Mesenchymal stem cell (in vitro differentiated cells and primary cell): ENCODE measurements around the gene ISOC2.
A peak's percentile ranks its signal among the peaks of the same experiment; 100 is the strongest.

ENCODE experiments used
- DNase-seq: peaks from one replicate; pipeline ENCODE4 v3.0.0-alpha.2; 2013
- H2AFZ ChIP-seq: one replicate; pipeline ENCODE4 v1.6.1; 2013; ENCODE audit warnings: low read depth, mild to moderate bottlenecking, control low read depth, inconsistent platforms, low read length, moderate library complexity
- H2AK5ac ChIP-seq: 2 replicates; pipeline ENCODE4 v1.6.1; 2013; ENCODE audit warnings: low read length, moderate library complexity, mild to moderate bottlenecking, inconsistent platforms; ENCODE audit not compliant: severe bottlenecking
- H2BK120ac ChIP-seq: one replicate; pipeline ENCODE4 v1.6.1; 2013; ENCODE audit warnings: low read depth, mild to moderate bottlenecking, inconsistent platforms, low read length, moderate library complexity
- H2BK12ac ChIP-seq, 2 experiments: one replicate each; pipeline ENCODE4 v1.6.1; 2013; ENCODE audit warnings: inconsistent platforms in 2 of 2, low read length in 2 of 2, mild to moderate bottlenecking in 2 of 2, moderate library complexity in 2 of 2, control low read depth in 1 of 2
- H2BK15ac ChIP-seq: one replicate; pipeline ENCODE4 v1.6.1; 2013; ENCODE audit warnings: mild to moderate bottlenecking, low read depth, inconsistent platforms; ENCODE audit not compliant: poor library complexity, severe bottlenecking
- H2BK5ac ChIP-seq: 2 replicates; pipeline ENCODE4 v1.6.1; 2013; ENCODE audit warnings: low read depth, mild to moderate bottlenecking, low read length, control low read depth, inconsistent platforms; ENCODE audit not compliant: poor library complexity, severe bottlenecking
- H3K14ac ChIP-seq, 2 experiments: one replicate each; pipeline ENCODE4 v1.6.1; 2013; ENCODE audit warnings: inconsistent platforms in 2 of 2, low read length in 2 of 2, control low read depth in 1 of 2, mild to moderate bottlenecking in 1 of 2, moderate library complexity in 1 of 2
- H3K18ac ChIP-seq, 2 experiments: one replicate each; pipeline ENCODE4 v1.6.1; 2013; ENCODE audit warnings: inconsistent platforms in 2 of 2, low read length in 2 of 2, control low read depth in 1 of 2, low read depth in 1 of 2, mild to moderate bottlenecking in 1 of 2
- H3K23ac ChIP-seq, 2 experiments: one replicate each; pipeline ENCODE4 v1.6.1; 2013; ENCODE audit warnings: inconsistent platforms in 2 of 2, low read length in 2 of 2, mild to moderate bottlenecking in 2 of 2, moderate library complexity in 2 of 2, control low read depth in 1 of 2
- H3K27ac ChIP-seq: 2 replicates; pipeline ENCODE4 v1.5.1; 2013; ENCODE audit warnings: mild to moderate bottlenecking, moderate library complexity, low read length, control low read depth, inconsistent platforms; ENCODE audit not compliant: poor library complexity, severe bottlenecking
- H3K27me3 ChIP-seq, 2 experiments: 2 replicates each; pipeline versions ENCODE4 v1.6.1 to v1.7.0; 2013; ENCODE audit warnings: low read length in 2 of 2, mild to moderate bottlenecking in 2 of 2, moderate library complexity in 2 of 2, control low read depth in 1 of 2, inconsistent platforms in 1 of 2; ENCODE audit not compliant: control insufficient read depth in 1 of 2, insufficient read depth in 1 of 2
- H3K36me3 ChIP-seq, 2 experiments: 2 replicates each; pipeline versions ENCODE4 v1.6.1 to v1.7.0; 2013; ENCODE audit warnings: low read length in 2 of 2, control low read depth in 1 of 2, inconsistent platforms in 1 of 2, low read depth in 1 of 2, mild to moderate bottlenecking in 1 of 2; ENCODE audit not compliant: insufficient read depth in 2 of 2, control insufficient read depth in 1 of 2
- H3K4ac ChIP-seq, 2 experiments: one replicate each; pipeline ENCODE4 v1.6.1; 2013; ENCODE audit warnings: inconsistent platforms in 2 of 2, low read length in 2 of 2, mild to moderate bottlenecking in 2 of 2, moderate library complexity in 2 of 2, control low read depth in 1 of 2, low read depth in 1 of 2
- H3K4me1 ChIP-seq: 2 replicates; pipeline ENCODE4 v1.6.1; 2013; ENCODE audit warnings: low read depth, low read length, control low read depth; ENCODE audit not compliant: control insufficient read depth, insufficient read depth
- H3K4me2 ChIP-seq: 2 replicates; pipeline ENCODE4 v1.6.1; 2013; ENCODE audit warnings: low read length, mild to moderate bottlenecking, inconsistent platforms; ENCODE audit not compliant: poor library complexity, severe bottlenecking
- H3K4me3 ChIP-seq, 2 experiments: 2 replicates each; pipeline versions ENCODE4 v1.5.1 to v1.7.0; 2013; ENCODE audit warnings: low read length in 2 of 2, mild to moderate bottlenecking in 2 of 2, control low read depth in 1 of 2, low read depth in 1 of 2; ENCODE audit not compliant: insufficient read depth in 1 of 2
- H3K79me1 ChIP-seq: replicated peaks from 2 replicates; pipeline ENCODE4 v1.6.1; 2013; ENCODE audit warnings: mild to moderate bottlenecking, control low read depth, low read length, inconsistent platforms; ENCODE audit not compliant: poor library complexity, severe bottlenecking
- H3K9ac ChIP-seq: 2 replicates; pipeline ENCODE4 v1.7.0; 2013; ENCODE audit warnings: mild to moderate bottlenecking, low read length, moderate library complexity
- H3K9me3 ChIP-seq: 2 replicates; pipeline ENCODE4 v1.7.0; 2013; ENCODE audit warnings: mild to moderate bottlenecking, low read length; ENCODE audit not compliant: control insufficient read depth
- H4K8ac ChIP-seq: one replicate; pipeline ENCODE4 v1.6.1; 2013; ENCODE audit warnings: inconsistent platforms, mild to moderate bottlenecking, low read length, moderate library complexity
- H4K91ac ChIP-seq: one replicate; pipeline ENCODE4 v1.6.1; 2013; ENCODE audit warnings: mild to moderate bottlenecking, low read length, inconsistent platforms
- WGBS: methylation state at CpG from one replicate; pipeline ENCODE4 v1.1.7; 2013; ENCODE audit warnings: mixed read lengths; 5-methylcytosine and 5-hydroxymethylcytosine counted together

Gene ISOC2

DNA sequence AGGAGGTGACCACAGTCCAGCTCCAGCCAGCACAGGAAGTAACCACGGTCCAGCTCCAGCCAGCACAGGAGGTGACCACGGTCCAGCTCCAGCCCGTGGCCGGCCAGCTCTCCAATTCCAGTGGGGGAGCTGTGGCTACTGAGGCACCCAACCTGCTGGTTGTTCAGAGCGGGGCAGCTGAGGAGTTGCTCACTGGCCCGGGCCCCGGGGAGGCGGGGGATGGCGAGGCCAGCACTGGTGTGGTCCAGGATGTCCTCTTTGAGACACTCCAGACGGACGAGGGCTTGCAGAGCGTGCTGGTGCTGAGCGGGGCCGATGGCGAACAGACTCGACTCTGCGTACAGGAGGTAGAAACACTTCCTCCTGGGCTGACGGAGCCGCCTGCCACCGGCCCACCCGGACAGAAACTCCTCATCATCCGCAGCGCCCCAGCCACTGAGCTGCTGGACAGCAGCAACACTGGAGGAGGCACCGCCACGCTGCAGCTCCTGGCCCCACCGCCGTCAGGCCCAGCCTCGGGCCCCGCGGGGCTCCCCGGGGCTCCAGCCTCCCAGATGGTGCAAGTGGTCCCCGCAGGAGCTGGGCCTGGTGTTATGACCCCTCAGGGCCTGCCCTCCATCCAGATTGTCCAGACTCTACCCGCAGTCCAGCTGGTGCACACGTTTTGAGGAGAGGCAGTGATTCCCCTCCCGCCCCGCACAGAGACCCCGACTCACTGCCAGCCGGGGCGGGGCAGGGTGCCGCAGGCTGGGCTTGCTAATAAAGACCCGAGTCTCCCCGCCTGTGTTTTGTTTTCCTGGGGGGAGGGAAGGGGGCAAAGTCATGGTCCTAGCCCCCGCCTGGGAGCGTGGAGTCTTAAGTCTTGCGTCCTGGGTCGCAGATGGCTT lies 22.5 kb upstream of the ISOC2 start:
- Histone ChIP-seq H3K18ac (no peak overlapping the region), H3K14ac (no peak overlapping the region), H3K27ac (no peak overlapping the region), H2BK12ac (peak overlapping the region in 1 of 2 experiments; percentile 22), H3K36me3 (peaks cover 6 to 57% of the 10 kb centered on the region in 2 experiments), H4K8ac (no peak overlapping the region), H3K9me3 (no peaks in the 10 kb centered on the region), H3K27me3 (no peaks in the 10 kb centered on the region), H4K91ac (peak overlapping the region; percentile 44), H2BK120ac (no peak overlapping the region), H3K9ac (peak overlapping the region; percentile 86), H2AK5ac (no peak overlapping the region), H3K4me2 (peak overlapping the region; percentile 92), H3K79me1 (peaks cover 20% of the 10 kb centered on the region), H2BK5ac (no peak overlapping the region), H3K4me3 (peak overlapping the region in 1 of 2 experiments; percentile 78), H3K23ac (peak overlapping the region in 1 of 2 experiments; percentile 43), H3K4me1 (peaks cover 65% of the 10 kb centered on the region), H2AFZ (no peak overlapping the region), H2BK15ac (peak overlapping the region; percentile 3), H3K4ac (peak overlapping the region; percentile 15 to 64)
- DNase-seq, result no peak
- 72% methylated on average over 46 of the region's 46 CpGs for WGBS

DNA sequence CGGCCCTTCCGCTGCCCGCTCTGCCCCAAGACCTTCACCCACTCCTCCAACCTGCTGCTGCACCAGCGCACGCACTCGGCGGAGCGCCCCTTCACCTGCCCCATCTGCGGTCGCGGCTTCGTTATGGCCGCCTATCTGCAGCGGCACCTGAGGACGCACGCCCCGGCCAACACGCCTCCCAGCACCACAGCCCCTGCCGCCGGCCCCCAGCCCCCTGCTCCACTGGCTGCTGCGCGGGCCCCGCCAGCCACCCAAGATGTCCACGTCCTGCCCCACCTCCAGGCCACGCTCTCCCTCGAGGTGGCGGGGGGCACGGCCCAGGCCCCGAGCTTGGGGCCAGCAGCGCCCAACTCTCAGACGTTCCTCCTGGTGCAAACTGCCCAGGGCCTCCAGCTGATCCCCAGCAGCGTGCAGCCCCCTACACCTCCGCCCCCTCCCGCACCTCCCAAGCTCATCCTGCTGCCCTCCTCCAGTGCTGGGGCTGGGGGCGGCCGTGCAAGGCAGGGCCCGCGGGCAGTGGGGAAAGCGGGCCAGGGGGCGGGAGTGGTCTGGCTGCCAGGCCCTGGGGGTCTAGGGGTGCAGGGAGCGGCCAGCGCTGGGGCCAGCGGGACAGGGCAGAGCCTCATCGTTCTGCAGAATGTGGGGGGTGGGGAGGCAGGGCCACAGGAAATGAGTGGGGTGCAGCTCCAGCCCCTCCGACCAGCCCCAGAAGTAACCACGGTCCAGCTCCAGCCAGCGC lies 21.7 kb upstream of the ISOC2 start:
- H2AK5ac ChIP-seq, result no peak overlapping the region
- WGBS, result 96% methylated on average over 45 of the region's 47 CpGs
- H3K4me1 ChIP-seq, result peaks cover 65% of the 10 kb centered on the region
- H4K8ac ChIP-seq, result peak overlapping the region; percentile 38
- H3K4ac ChIP-seq, result peak overlapping the region in 1 of 2 experiments; percentile 15
- DNase-seq, result no peak
- no peaks in the 10 kb centered on the region for H3K27me3 ChIP-seq
- H4K91ac ChIP-seq, result no peak overlapping the region
- H2BK15ac ChIP-seq, result no peak overlapping the region
- no peak overlapping the region for H3K9ac ChIP-seq
- no peak overlapping the region for H3K14ac ChIP-seq
- H3K79me1 ChIP-seq, result peaks cover 25% of the 10 kb centered on the region
- H3K18ac ChIP-seq, result no peak overlapping the region
- H2AFZ ChIP-seq, result no peak overlapping the region
- no peak overlapping the region for H3K4me2 ChIP-seq
- H2BK12ac ChIP-seq, result no peak overlapping the region
- H2BK120ac ChIP-seq, result no peak overlapping the region
- peaks cover 6 to 62% of the 10 kb centered on the region in 2 experiments for H3K36me3 ChIP-seq
- no peak overlapping the region for H3K27ac ChIP-seq
- H3K9me3 ChIP-seq, result no peaks in the 10 kb centered on the region
- no peak overlapping the region for H3K4me3 ChIP-seq
- H3K23ac ChIP-seq, result no peak overlapping the region
- no peak overlapping the region for H2BK5ac ChIP-seq

DNA sequence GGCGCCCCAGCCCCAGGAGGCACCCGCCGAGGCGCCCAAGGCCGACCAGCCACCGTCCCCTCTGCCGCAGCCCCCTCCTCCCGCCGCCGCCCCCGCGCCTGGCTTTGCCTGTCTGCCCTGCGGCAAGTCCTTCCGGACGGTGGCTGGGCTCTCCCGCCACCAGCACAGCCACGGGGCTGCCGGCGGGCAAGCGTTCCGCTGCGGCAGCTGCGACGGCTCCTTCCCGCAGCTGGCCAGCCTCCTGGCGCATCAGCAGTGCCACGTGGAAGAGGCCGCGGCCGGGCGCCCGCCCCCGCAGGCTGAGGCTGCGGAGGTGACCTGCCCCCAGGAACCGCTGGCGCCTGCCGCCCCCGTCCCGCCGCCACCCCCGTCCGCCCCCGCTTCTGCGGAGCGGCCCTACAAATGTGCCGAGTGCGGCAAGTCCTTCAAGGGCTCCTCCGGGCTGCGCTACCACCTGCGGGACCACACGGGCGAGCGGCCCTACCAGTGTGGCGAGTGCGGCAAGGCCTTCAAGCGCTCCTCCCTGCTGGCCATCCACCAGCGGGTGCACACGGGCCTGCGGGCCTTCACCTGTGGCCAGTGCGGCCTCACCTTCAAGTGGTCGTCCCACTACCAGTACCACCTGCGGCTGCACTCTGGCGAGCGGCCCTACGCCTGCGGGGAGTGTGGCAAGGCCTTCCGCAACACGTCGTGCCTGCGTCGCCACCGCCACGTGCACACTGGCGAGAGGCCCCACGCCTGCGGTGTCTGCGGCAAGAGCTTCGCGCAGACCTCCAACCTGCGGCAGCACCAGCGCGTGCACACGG lies 20.9 kb upstream of the ISOC2 start:
- no peak overlapping the region for H2BK12ac ChIP-seq
- H2BK15ac ChIP-seq, result no peak overlapping the region
- no peak overlapping the region for H3K23ac ChIP-seq
- H3K9me3 ChIP-seq, result no peaks in the 10 kb centered on the region
- H3K36me3 ChIP-seq, result peaks cover 6 to 65% of the 10 kb centered on the region in 2 experiments
- H3K4ac ChIP-seq, result no peak overlapping the region
- WGBS, result 93% methylated on average over 79 of the region's 83 CpGs
- H4K91ac ChIP-seq, result no peak overlapping the region
- H3K79me1 ChIP-seq, result peaks cover 28% of the 10 kb centered on the region
- no peak overlapping the region for H3K9ac ChIP-seq
- no peak overlapping the region for H3K27ac ChIP-seq
- no peak overlapping the region for H3K4me3 ChIP-seq
- H2BK120ac ChIP-seq, result no peak overlapping the region
- H2AK5ac ChIP-seq, result no peak overlapping the region
- no peak for DNase-seq
- no peak overlapping the region for H3K14ac ChIP-seq
- H4K8ac ChIP-seq, result no peak overlapping the region
- H2AFZ ChIP-seq, result no peak overlapping the region
- no peaks in the 10 kb centered on the region for H3K27me3 ChIP-seq
- no peak overlapping the region for H3K4me2 ChIP-seq
- H2BK5ac ChIP-seq, result no peak overlapping the region
- H3K4me1 ChIP-seq, result peaks cover 64% of the 10 kb centered on the region
- no peak overlapping the region for H3K18ac ChIP-seq
